WTC11 (cell line): ENCODE results near the gene MKI67. TPM values are rescaled to one million over a fixed set of nuclear protein-coding genes. Genes with fewer than 3 reads are reported as not detected.
A peak's percentile ranks its signal among the peaks of the same experiment; 100 is the strongest.

Experiments used
- ATAC-seq: fragments of 200-7000 bp; cut with Tn5 transposase; 2 replicates; pipeline ENCODE4 v1.10.0; 2021; ENCODE audit warnings: mild to moderate bottlenecking, moderate library complexity
- CTCF ChIA-PET: fragments of 300-600 bp; sonication (Branson Sonifier 250); formaldehyde crosslinking; loops from one replicate; lab custom pipeline; 2021; ENCODE audit warnings: antibody characterized with exemption; lab: Charles Lee
- POLR2A ChIA-PET: fragments of 350-600 bp; sonication (Branson Sonifier 250); formaldehyde crosslinking; loops from one replicate; lab custom pipeline; 2021; ENCODE audit warnings: antibody characterized with exemption; lab: Charles Lee
- DNase-seq: peaks from one replicate; pipeline ENCODE4 v3.0.0; 2021; ENCODE audit warnings: low spot score
- H3K27ac Mint-ChIP-seq: 2 replicates; pipeline ENCODE4 v1.8.0; 2021; ENCODE audit warnings: mixed read lengths
- H3K27me3 Mint-ChIP-seq: 2 replicates; pipeline ENCODE4 v1.8.0; 2021; ENCODE audit warnings: low read depth, mild to moderate bottlenecking, moderate library complexity, mixed read lengths
- H3K36me3 Mint-ChIP-seq: 2 replicates; pipeline ENCODE4 v1.8.0; 2021; ENCODE audit warnings: mixed read lengths
- H3K4me1 Mint-ChIP-seq: 2 replicates; pipeline ENCODE4 v1.8.0; 2022; ENCODE audit warnings: mixed read lengths
- H3K4me3 Mint-ChIP-seq: 2 replicates; pipeline ENCODE4 v1.8.0; 2021; ENCODE audit warnings: mild to moderate bottlenecking, moderate library complexity, mixed read lengths
- H3K9me3 Mint-ChIP-seq: 2 replicates; pipeline ENCODE4 v1.8.0; 2021; ENCODE audit warnings: mixed read lengths
- ARID4B ChIP-seq: sonication (generic); formaldehyde crosslinking; IDR thresholded peaks from 2 replicates; pipeline ENCODE4 v1.8.0; 2023; ENCODE audit warnings: missing genetic modification reagents, mild to moderate bottlenecking, borderline replicate concordance
- CTCF ChIP-seq: fragments of 200-600 bp; IDR thresholded peaks from 2 replicates; pipeline ENCODE4 v1.8.0; 2022; ENCODE audit warnings: antibody characterized with exemption
- EMX1 ChIP-seq: fragments of 250-450 bp; sonication (Bioruptor Pico); IDR thresholded peaks from 2 replicates; pipeline ENCODE4 v1.8.0; 2021; ENCODE audit warnings: mild to moderate bottlenecking
- FOXJ3 ChIP-seq: sonication (generic); formaldehyde crosslinking; IDR thresholded peaks from 2 replicates; pipeline ENCODE4 v1.9.0; 2021; ENCODE audit warnings: missing genetic modification reagents, mild to moderate bottlenecking, borderline replicate concordance
- HMGA2 ChIP-seq: fragments of 250-450 bp; sonication (Bioruptor Pico); IDR thresholded peaks from 2 replicates; pipeline ENCODE4 v1.4.0; 2021; ENCODE audit warnings: mild to moderate bottlenecking, moderate library complexity
- NFE2L1 ChIP-seq: sonication (generic); formaldehyde crosslinking; IDR thresholded peaks from 2 replicates; pipeline ENCODE4 v1.8.1; 2023; ENCODE audit warnings: missing genetic modification reagents
- NR1H2 ChIP-seq: sonication (generic); formaldehyde crosslinking; IDR thresholded peaks from 2 replicates; pipeline ENCODE4 v1.9.0; 2021; ENCODE audit warnings: mild to moderate bottlenecking, moderate library complexity, missing genetic modification reagents
- NR2C2 ChIP-seq: sonication (generic); formaldehyde crosslinking; IDR thresholded peaks from 2 replicates; pipeline ENCODE4 v1.8.0; 2022; ENCODE audit warnings: mild to moderate bottlenecking, missing genetic modification reagents
- PRRX2 ChIP-seq: fragments of 250-450 bp; sonication (Bioruptor Pico); IDR thresholded peaks from 2 replicates; pipeline ENCODE4 v1.8.0; 2021; ENCODE audit warnings: mild to moderate bottlenecking
- RORB ChIP-seq: fragments of 250-450 bp; sonication (Bioruptor Pico); IDR thresholded peaks from 2 replicates; pipeline ENCODE4 v1.9.0; 2021; ENCODE audit warnings: mild to moderate bottlenecking
- SOX15 ChIP-seq: fragments of 250-450 bp; sonication (Bioruptor Pico); IDR thresholded peaks from 2 replicates; pipeline ENCODE4 v1.9.0; 2021; ENCODE audit warnings: mild to moderate bottlenecking
- TCF7 ChIP-seq: sonication (generic); formaldehyde crosslinking; IDR thresholded peaks from 2 replicates; pipeline ENCODE4 v1.8.0; 2022; ENCODE audit warnings: mild to moderate bottlenecking, low read depth, missing genetic modification reagents, moderate library complexity
- ZNF425 ChIP-seq: fragments of 250-450 bp; sonication (Bioruptor Pico); conservative IDR thresholded peaks from 2 replicates; pipeline ENCODE4 v1.9.0; 2021; ENCODE audit warnings: mild to moderate bottlenecking
- total RNA-seq: library from RNA; stranded (reverse); gene quantifications from 3 replicates; pipeline ENCODE4 v1.2.3, GENCODE V29; 2021
- TF ChIP-seq, protein P1 (sequence below): sonication (generic); formaldehyde crosslinking; IDR thresholded peaks from 2 replicates; pipeline ENCODE4 v1.8.1; 2023; ENCODE audit warnings: mild to moderate bottlenecking, missing genetic modification reagents, moderate library complexity

The MKI67 gene
- total RNA-seq, 1 experiment from 2014 or later = 118 TPM

DNA sequence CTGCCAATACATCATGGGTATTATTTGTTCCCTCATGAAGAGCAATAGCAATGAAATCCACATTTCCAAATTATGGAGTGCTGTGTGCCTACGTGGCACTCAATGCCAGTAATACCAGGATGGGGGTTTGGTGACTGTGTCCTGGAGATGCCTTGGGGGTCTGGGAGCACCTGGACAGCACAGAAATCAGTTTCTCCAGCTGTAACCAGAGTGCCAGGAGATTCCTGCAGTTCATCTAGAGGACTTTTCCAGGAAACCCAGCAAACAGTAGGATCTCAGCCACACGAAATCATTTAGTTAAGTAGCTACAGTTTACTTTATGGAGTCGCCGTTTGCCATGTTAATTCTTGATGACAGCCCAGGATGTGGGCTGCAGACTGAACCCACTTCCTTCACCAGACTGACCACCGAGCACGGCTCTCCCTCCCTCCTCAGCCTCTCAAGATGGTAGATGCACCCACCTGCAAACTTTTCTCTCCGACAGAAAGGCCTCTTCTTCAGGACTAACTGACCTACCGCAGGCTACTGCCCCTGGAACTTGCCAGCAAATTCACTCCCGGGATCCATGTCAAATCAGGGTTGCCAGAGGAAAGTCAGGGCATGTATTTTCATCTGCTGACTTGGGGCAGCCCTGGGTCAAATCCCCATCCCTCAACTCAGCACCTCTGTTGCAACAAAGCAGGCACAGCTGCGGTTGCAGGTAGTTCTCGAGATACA lies 30.3 kb downstream of the MKI67 start (continued):
- TF ChIP-seq CTCF (no peak), NR1H2 (CRISPR knock-in tag) (no peak), PRRX2 (CRISPR knock-in tag) (no peak)

GRCh38 chr10:128095027-128095752 lies 31.0 kb downstream of the MKI67 start:
- peak; percentile 7; the same call in 1 of the 2 replicates for ATAC-seq
- Mint-ChIP-seq H3K27me3 (no peaks in the 10 kb centered on the region), H3K4me3 (no peak overlapping the region)
- CTCF ChIA-PET = interaction anchor here (1.1 to 1.2 kb wide), 2 partner anchors 17 to 26 kb away, joined by 4 read pairs; no protein-coding TSS in a partner anchor
- no peak for TF ChIP-seq ZNF425 (CRISPR knock-in tag)
- no peak for TF ChIP-seq TCF7 (CRISPR knock-in tag)
- TF ChIP-seq NR2C2 (CRISPR knock-in tag) = no peak
- TF ChIP-seq SOX15 (CRISPR knock-in tag) = no peak
- no peak for TF ChIP-seq EMX1 (CRISPR knock-in tag)
- no peak for TF ChIP-seq FOXJ3 (CRISPR knock-in tag)
- TF ChIP-seq RORB = no peak
- TF ChIP-seq, protein P1, sequence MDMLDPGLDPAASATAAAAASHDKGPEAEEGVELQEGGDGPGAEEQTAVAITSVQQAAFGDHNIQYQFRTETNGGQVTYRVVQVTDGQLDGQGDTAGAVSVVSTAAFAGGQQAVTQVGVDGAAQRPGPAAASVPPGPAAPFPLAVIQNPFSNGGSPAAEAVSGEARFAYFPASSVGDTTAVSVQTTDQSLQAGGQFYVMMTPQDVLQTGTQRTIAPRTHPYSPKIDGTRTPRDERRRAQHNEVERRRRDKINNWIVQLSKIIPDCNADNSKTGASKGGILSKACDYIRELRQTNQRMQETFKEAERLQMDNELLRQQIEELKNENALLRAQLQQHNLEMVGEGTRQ (CRISPR knock-in tag) = no peak
- TF ChIP-seq ARID4B (CRISPR knock-in tag) = no peak
- no peak for TF ChIP-seq NFE2L1 (CRISPR knock-in tag)
- no peak for TF ChIP-seq HMGA2
- TF ChIP-seq, all 79 proteins: peak for 0
- Mint-ChIP-seq H3K9me3 (no peaks in the 10 kb centered on the region), H3K36me3 (peaks cover 29% of the 10 kb centered on the region), H3K27ac (0 out of 2 replicates have a peak overlapping the region, but pooled peaks have one; percentile 54), H3K4me1 (peaks cover 13% of the 10 kb centered on the region; the same call in 1 of the 2 replicates)
- no peak for DNase-seq
- POLR2A ChIA-PET = interaction anchor here (0.7 to 1.1 kb wide), 2 partner anchors 9 to 41 kb away, joined by 3 read pairs; no protein-coding TSS in a partner anchor
